Epidermal melanocyte (primary cell): ENCODE measurements around the gene LDLRAD4.

ENCODE experiments used
- DNase-seq: peaks from one replicate; pipeline ENCODE4 v3.0.0; 2011; ENCODE audit warnings: low spot score; ENCODE audit not compliant: insufficient read length

The LDLRAD4 gene

DNA sequence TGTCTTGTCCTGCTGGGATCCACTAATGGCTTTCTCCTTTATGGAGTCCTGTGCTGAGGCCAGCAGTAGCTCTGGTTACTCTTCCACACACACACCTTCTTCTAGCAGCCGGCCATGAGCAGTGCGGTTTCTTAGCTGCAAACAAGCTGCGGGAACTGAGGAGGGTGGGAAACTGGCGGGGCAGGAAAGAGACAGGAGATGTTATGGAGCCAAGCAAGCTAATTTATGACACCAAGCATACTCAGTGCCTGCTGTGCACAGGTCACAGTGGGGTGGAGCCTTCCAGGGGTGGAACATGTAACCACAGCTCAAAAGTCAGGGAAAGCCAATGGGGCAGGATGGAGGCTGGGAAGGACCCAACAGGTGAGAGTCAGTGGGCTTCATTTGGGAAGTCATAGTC, 327.0 kb downstream of the LDLRAD4 start:
- no peak for DNase-seq

DNA sequence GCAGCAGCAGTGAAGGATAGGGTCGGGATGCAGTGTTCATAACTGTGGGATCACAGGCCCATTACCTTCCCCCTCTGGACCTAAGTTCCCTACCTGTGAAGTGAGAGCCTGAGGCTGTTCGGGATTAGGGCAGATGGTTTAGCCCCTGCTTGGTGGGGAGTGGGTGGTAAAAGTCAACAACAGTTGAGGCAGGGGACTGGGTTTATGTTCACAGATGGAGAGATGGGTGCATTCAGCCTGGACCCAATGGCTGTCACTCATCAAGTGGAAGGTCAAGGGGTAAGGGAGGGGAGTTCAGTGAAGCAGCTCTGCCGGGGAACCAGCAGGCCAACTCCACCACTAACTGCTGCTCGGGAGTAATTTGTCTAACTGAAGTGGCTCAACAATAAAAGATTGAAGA, 327.4 kb downstream of the LDLRAD4 start:
- DNase-seq = no peak

DNA sequence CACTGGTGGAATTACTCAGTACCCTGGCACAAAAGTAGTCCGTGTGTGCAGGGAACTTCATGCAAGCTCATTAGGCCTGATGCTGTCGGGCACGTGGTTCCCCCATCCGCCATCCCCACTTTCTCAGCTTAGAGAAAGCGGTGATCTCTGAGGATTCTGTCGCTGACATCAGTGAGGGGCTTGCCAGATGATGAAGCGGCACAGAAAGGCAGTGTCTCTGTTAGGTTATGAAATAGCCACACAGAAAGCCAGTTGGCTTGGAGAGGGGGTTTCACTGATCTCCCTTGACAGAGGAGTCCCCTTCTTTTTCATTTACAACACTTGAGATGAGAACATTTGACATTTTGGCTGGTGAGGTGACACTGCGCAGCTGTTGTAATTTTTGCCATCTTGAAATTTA, 328.1 kb downstream of the LDLRAD4 start:
- DNase-seq = no peak

- no peak for DNase-seq
Measured at GRCh38 chr18:13547347-13547746, 328.8 kb downstream of the LDLRAD4 start.

DNA sequence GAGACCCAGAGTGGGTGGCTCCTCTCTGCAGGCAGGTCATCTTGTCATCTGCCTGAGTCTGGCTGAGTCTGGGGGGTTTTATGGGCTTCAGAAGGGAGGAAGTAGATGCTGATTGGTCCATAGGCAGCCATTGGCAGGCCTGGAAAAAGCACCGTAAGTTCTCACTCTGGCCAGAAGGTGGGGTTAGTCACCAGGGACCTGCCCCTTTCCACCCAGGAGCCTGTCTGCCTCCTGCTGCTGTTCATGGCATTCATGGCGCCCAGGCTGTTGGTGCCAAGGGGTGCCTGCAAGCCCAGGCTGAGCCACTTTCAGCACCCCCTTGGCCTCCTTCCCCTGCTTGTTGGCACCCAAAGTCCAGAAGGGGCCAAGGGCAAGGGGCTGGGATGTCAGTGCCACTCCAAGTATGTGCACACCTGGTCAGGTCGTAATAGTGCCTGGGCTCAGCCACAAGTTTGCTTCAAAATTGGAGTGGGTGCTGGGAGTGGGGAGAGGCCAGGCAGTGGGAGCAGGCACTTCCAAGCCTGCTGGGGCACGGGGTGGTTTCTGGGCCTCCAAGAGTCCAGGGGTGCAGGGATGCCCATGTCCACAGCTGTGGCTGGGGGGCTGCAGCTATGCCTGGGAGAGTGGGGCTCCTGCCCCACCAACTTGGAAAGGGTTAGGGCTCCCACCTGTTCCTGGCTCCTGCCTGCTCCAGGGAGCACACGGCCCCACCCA, 329.7 kb downstream of the LDLRAD4 start:
- DNase-seq = no peak

- no peak for DNase-seq
Measured at GRCh38 chr18:13548966-13549879, 330.7 kb downstream of the LDLRAD4 start.

DNA sequence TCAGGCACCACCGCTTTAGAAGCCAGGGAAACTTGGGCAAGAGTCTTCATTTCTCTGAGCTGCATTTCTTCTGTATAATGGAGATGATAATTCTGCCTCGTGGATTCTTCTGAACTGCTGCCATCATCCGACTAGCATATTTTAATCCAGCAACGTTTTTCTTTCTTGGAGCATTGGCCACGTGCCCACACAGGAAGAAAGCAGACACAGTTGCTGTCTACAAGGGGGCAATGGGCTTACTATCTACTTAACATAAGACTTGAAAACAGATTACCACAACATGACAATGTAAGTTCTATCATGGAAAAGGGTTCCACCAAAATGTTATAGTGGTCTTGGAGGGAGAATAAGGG, 331.3 kb downstream of the LDLRAD4 start:
- no peak for DNase-seq

DNA sequence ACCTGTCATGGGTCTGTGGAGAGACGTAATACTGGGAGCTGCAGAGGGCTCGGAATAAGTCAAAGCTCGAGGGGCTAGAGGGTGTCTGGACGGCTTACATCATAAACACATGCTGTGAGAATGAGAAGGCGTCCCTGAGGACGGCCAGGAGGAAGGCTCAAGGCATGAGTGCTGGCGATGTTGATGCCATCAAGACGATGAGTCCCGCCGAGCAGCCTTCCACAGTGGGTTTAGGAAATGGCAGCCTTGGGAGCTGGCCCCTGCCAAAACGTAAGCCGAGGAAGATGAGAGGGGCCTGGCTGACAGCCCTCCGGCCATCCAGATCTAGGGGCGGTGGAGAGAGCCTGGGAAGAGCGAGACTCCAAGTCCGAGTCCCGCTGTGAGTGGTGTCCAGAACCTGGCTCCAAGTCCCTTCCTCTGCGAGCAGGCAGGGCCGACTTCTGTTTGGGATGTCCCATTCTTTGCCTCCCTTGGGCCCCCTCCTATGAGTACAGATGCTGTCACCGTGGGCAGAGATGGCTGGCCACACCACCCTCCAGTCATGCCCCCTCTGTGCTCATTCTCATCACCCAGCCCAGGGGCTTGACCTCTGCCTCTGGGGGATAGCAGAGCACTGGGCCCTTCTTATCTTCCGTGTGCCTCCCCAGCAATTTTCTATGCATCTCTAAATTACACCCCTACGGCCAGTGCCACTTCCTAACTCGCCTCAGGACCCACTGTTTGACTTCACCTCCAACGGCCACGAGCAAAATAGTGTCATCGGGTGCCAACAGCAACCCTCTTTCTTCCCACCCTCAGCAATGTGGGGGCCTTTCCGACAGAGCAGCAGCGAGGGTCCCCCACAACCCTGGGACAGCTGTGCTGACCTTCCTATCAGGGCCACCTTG, 332.1 kb downstream of the LDLRAD4 start:
- DNase-seq = no peak

GRCh38 chr18:13551305-13551603, 332.7 kb downstream of the LDLRAD4 start:
- no peak for DNase-seq

GRCh38 chr18:13551841-13552733, 333.5 kb downstream of the LDLRAD4 start:
- DNase-seq = no peak

- no peak for DNase-seq
Measured at GRCh38 chr18:13553449-13553848, 334.9 kb downstream of the LDLRAD4 start.

DNA sequence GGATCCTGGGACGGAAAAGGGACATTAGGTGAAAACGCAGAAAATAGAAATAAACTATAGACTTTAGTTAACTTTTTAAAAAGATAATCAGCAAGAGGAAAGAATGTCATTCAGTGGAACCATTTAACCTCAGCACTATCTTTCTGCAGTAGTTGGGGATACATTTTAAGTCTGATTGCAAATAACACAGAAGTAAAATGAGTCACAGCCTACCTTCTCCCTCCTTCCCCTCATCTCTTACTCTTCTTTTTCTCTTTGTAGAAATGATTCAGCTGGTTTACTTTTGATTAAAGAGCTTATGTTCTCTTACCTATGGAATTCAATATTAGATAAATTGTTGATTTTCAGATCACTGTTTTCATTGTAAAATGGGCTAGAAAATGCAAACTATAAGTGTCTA, 336.6 kb downstream of the LDLRAD4 start:
- no peak for DNase-seq

- no peak for DNase-seq
Measured at GRCh38 chr18:13555865-13556264, 337.3 kb downstream of the LDLRAD4 start.

- no peak for DNase-seq
Measured at GRCh38 chr18:13556502-13556901, 337.9 kb downstream of the LDLRAD4 start.

GRCh38 chr18:13558124-13558523, 339.6 kb downstream of the LDLRAD4 start:
- no peak for DNase-seq

GRCh38 chr18:13558790-13559189, 340.2 kb downstream of the LDLRAD4 start:
- DNase-seq = no peak

DNA sequence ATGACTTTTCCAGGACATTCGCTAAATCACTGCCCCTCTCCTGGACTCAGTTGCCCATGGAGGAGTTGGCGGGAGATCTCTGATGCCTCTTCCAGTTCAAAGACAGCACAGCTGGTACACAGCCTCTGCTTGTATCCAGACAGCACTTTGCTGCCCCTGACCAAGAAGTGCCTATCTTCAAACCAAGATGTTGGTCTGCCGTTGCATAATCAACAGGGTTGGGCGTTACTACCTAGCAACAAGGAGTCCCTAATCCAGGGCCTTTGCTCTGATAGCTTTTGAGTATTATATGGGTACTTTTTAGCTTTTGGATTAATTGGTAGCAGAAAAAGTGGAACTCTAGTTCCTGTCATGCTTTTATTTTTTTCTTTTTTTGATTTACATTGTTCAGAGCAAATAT, 341.2 kb downstream of the LDLRAD4 start:
- no peak for DNase-seq

- DNase-seq = no peak
Measured at GRCh38 chr18:13560306-13560705, 341.7 kb downstream of the LDLRAD4 start.

GRCh38 chr18:13562494-13563029, 344.0 kb downstream of the LDLRAD4 start:
- DNase-seq = no peak

- no peak for DNase-seq
Measured at GRCh38 chr18:13563390-13563805, 344.8 kb downstream of the LDLRAD4 start.

DNA sequence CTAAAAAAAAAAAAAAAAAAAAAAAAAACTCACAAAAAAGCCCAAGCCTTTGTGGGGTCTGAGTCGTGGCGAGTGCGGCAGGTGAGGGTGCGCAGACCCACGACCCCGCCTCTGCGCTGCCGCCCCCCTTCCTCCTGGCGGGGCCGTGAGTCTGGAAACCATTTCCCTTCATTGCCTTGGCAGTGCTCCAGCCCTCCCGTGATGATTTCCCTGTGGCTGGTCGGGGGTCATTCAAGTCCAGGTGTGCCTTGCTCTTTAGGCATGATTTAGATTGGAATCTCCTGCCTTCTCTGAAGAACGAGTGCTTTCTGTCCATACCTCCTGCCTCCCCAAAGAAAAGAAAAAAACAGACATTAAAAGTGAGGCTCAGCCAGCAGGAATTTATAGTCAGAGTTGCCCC, 346.0 kb downstream of the LDLRAD4 start:
- no peak for DNase-seq
